Ovary (tissue), 9 donors: ENCODE measurements around the gene SCTR. TPM values are rescaled to one million over a fixed set of nuclear protein-coding genes. Genes with fewer than 3 reads are reported as not detected.

Source experiments
- DNase-seq, 5 donors: peaks; one replicate each; pipeline ENCODE4 v3.0.0-alpha.2; 2019 to 2020
- H3K27ac ChIP-seq, 2 donors: fragments of 200-600 bp; one replicate each; pipeline versions ENCODE4 v1.5.1 to v1.8.0; 2019 to 2022
- H3K27me3 ChIP-seq: fragments of 200-600 bp; one replicate; pipeline ENCODE4 v1.8.0; 2022
- H3K36me3 ChIP-seq: fragments of 200-600 bp; sonication (generic); one replicate; pipeline ENCODE4 v1.5.1; 2019
- H3K4me1 ChIP-seq: one replicate; pipeline ENCODE4 v1.8.1; 2013; ENCODE audit warnings: mild to moderate bottlenecking, moderate library complexity; ENCODE audit not compliant: insufficient read depth
- H3K4me3 ChIP-seq: fragments of 200-600 bp; sonication (generic); one replicate; pipeline ENCODE4 v1.5.1; 2017
- H3K9me3 ChIP-seq, 2 donors: fragments of 200-600 bp in 1 of 2; sonication (generic) in 1 of 2; one replicate each; pipeline versions ENCODE4 v1.5.1 to v1.8.1; 2013 to 2019; ENCODE audit warnings: mild to moderate bottlenecking in 1 of 2, moderate library complexity in 1 of 2
- EP300 ChIP-seq: sonication (generic); formaldehyde crosslinking; IDR thresholded peaks from one replicate; pipeline ENCODE4 v1.6.1; 2017; ENCODE audit warnings: antibody characterized with exemption
- POLR2A ChIP-seq: fragments of 450-650 bp; IDR thresholded peaks from one replicate; pipeline ENCODE4 v1.6.1; 2017; ENCODE audit warnings: antibody characterized with exemption, mild to moderate bottlenecking, moderate library complexity
- WGBS, 3 donors: extraction: QIAGEN DNeasy Blood & Tissue Kit in 1 of 3; methylation state at CpG; one replicate each; pipeline versions ENCODE4 v1.1.5 to v1.1.7; 2013 to 2017; 5-methylcytosine and 5-hydroxymethylcytosine counted together
- intact Hi-C, 4 donors: fragments of 100-400 bp; cut with DNase I; formaldehyde crosslinking; loops; one replicate each; pipeline versions ENCODE4 v1.11.0 to v1.15.1; 2022 to 2023
- polyA plus RNA-seq, 2 donors: library from polyadenylated mRNA; stranded (reverse); fragments of 200-250 nt in 1 of 2; fragments of 350-450 nt in 1 of 2; fragmentation: Illumina TruSeq in 1 of 2; extraction: RNeasy Lipid Tissue Mini Kit (QIAGEN cat#74804) in 1 of 2; gene quantifications; one replicate each; pipeline ENCODE4 v1.2.3, GENCODE V29; 2013 to 2014
- total RNA-seq, 7 donors: library from RNA; depleted of rRNA in 2 of 7; stranded (reverse); fragments of >200 nt in 2 of 7; fragmentation: NEBNext Ultra II Directional in 3 of 7; extraction: Animal tissue kit (Norgen Biotek cat#: 25700) in 3 of 7; gene quantifications; one replicate each; pipeline versions ENCODE4 v1.1.0 to v1.2.4, GENCODE V29; 2016 to 2023
- TF ChIP-seq, protein P1 (sequence below), 3 donors: fragments of 450-650 bp in 2 of 3; fragments of 200-600 bp in 1 of 3; IDR thresholded peaks; one replicate each; pipeline versions ENCODE4 v1.5.1 to v1.8.0; 2016 to 2022; ENCODE audit warnings: antibody characterized with exemption in 3 of 3, mild to moderate bottlenecking in 1 of 3
- donor health status: DM: no; HTN: no; CAD: no; lungs with moderate emphysema.
- donor health status: DM: no; HTN: no; CAD: no.
- donor health status: Bipolar disorder and iron deficiency.
- donor health status: DM: yes; HTN: yes; CAD: no.
- donor health status: DM: no; HTN: no; CAD: no.
- donor health status: DM: yes; HTN: yes; CAD: no.

Gene SCTR
- total and polyA plus RNA-seq, 9 donors: 0.23 to 14.1 (median 0.84) TPM; not detected in 5

GRCh38 chr2:119544075-119544938 is 20.0 kb upstream of the SCTR start, which contains the start of gene CFAP221:
TSS of gene CFAP221 (plus strand) at chr2:119544449. CDS start at chr2:119546132, 1,683 bp downstream.
- H3K9me3 ChIP-seq: no peaks in the 10 kb centered on the region
- intact Hi-C loops: no loop called here
- peak; percentile 44 to 78 (median 64) for DNase-seq
- no peaks in the 10 kb centered on the region for H3K27me3 ChIP-seq
- peak within 1 kb of the TSS; percentile 38 for H3K4me3 ChIP-seq
- H3K27ac ChIP-seq: no peak within 1 kb of the TSS
- H3K4me1 ChIP-seq: peaks cover 2% of the 10 kb centered on the region
- TF ChIP-seq EP300 (no peak), POLR2A (no peak)
- TF ChIP-seq, protein P1, sequence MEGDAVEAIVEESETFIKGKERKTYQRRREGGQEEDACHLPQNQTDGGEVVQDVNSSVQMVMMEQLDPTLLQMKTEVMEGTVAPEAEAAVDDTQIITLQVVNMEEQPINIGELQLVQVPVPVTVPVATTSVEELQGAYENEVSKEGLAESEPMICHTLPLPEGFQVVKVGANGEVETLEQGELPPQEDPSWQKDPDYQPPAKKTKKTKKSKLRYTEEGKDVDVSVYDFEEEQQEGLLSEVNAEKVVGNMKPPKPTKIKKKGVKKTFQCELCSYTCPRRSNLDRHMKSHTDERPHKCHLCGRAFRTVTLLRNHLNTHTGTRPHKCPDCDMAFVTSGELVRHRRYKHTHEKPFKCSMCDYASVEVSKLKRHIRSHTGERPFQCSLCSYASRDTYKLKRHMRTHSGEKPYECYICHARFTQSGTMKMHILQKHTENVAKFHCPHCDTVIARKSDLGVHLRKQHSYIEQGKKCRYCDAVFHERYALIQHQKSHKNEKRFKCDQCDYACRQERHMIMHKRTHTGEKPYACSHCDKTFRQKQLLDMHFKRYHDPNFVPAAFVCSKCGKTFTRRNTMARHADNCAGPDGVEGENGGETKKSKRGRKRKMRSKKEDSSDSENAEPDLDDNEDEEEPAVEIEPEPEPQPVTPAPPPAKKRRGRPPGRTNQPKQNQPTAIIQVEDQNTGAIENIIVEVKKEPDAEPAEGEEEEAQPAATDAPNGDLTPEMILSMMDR (IDR thresholded peaks at IDR 0.05): no peak
- 1 to 2% (median 1%) methylated on average over 48 to 89 of the region's 89 CpGs for WGBS, 3 donors
- no peaks in the 10 kb centered on the region for H3K36me3 ChIP-seq

GRCh38 chr2:119541476-119541875 is 17.2 kb upstream of the SCTR start:
- intact Hi-C loops: no loop called here
- WGBS, 3 donors: 76 to 91% (median 78%) methylated on average over 2 of the region's 2 CpGs

DNA sequence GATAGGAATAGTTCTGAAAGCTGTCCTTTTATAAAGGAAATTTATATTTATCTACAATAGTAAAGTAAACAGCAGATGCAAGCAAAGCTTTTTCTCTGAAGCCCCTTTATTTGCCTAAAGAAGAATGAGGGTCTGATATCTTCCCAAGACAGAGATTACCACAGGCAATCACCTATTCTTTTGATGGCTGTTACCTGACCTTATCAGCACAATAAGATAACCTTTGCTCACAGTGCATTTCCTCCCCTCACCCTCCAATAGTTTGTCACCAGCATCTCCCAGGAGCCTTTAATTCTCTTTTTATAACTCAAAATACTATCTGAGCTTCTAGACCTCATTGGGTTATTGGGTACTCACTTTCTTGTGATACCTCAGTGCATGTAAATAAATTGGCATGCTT is 13.5 kb upstream of the SCTR start:
- no peaks in the 10 kb centered on the region for H3K9me3 ChIP-seq
- no peak for TF ChIP-seq POLR2A
- no peaks in the 10 kb centered on the region for H3K36me3 ChIP-seq
- H3K27me3 ChIP-seq: no peaks in the 10 kb centered on the region
- no peaks in the 10 kb centered on the region for H3K4me1 ChIP-seq
- DNase-seq: no peak
- H3K27ac ChIP-seq: no peak overlapping the region
- H3K4me3 ChIP-seq: no peak overlapping the region
- intact Hi-C loops: no loop called here

More at GRCh38 chr2:119541476-119541875, 17.2 kb upstream of the SCTR start:
- Histone ChIP-seq H3K27ac (no peak overlapping the region), H3K36me3 (no peaks in the 10 kb centered on the region), H3K9me3 (no peaks in the 10 kb centered on the region), H3K27me3 (no peaks in the 10 kb centered on the region), H3K4me1 (peaks cover 2% of the 10 kb centered on the region), H3K4me3 (no peak overlapping the region)
- no peak for DNase-seq
- TF ChIP-seq EP300 (no peak), POLR2A (no peak)
- TF ChIP-seq, protein P1 (IDR thresholded peaks at IDR 0.05): no peak

DNA sequence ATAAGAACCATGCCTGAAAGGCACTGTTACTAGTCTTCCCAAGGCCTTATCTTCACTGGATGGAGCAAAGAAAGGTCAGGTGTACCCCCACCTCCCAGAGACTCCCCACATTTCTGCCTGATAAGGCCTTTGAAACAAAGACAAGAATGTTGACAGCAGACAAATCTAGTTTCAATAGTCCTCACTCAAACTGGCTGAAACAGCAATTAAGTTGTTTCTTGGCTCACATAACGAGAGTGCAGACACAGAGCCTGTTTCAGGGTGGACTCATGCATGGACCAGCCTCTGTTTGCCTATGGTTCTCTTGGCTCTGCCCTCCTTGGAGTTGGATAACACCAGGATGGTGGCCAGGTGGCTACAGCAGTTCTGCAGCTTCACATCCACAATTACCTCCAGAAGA is 12.4 kb upstream of the SCTR start:
- H3K27me3 ChIP-seq: no peaks in the 10 kb centered on the region
- H3K4me1 ChIP-seq: no peaks in the 10 kb centered on the region
- TF ChIP-seq EP300: no peak
- TF ChIP-seq, protein P1 (IDR thresholded peaks at IDR 0.05): no peak
- no peak for TF ChIP-seq POLR2A
- no peaks in the 10 kb centered on the region for H3K36me3 ChIP-seq
- 32 to 53% (median 43%) methylated on average over 1 of the region's 1 CpG for WGBS, 3 donors
- H3K27ac ChIP-seq: no peak overlapping the region
- H3K4me3 ChIP-seq: no peak overlapping the region
- DNase-seq: no peak
- no peaks in the 10 kb centered on the region for H3K9me3 ChIP-seq
- intact Hi-C loops: no loop called here

DNA sequence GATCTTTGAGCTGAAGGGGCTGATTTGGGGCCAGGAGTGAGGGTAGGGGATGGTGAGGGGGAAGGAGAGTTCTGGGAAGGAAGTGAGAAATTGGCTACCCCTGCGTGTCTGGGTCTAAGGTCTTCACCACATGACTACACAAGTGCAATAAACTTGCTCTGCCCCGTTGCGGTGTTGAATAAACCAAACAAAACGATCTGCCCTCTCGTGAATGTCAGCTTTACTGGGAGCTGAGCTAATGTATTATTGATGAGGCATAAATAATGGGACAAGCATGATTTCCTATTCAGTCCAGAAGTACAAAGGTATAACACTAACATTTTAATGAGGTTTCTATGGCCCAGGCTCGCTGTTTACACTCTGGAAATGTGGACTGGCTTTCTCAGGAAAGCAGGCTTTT is 11.9 kb upstream of the SCTR start:
- intact Hi-C loops: no loop called here
- DNase-seq: no peak
- Histone ChIP-seq H3K9me3 (no peaks in the 10 kb centered on the region), H3K27me3 (no peaks in the 10 kb centered on the region), H3K4me3 (no peak overlapping the region), H3K4me1 (no peaks in the 10 kb centered on the region), H3K36me3 (no peaks in the 10 kb centered on the region), H3K27ac (no peak overlapping the region)
- TF ChIP-seq POLR2A (no peak), EP300 (no peak)
- TF ChIP-seq, protein P1 (IDR thresholded peaks at IDR 0.05): no peak
- WGBS, 3 donors: 31 to 39% (median 39%) methylated on average over 6 of the region's 6 CpGs
